Heart left ventricle (tissue), 13 donors: Measurements from ENCODE around the gene CBX5.

Source experiments
- CTCF ChIP-seq, 12 donors: fragments of 200-600 bp; sonication (generic) in 4 of 12; IDR thresholded peaks; one replicate each; pipeline versions ENCODE4 v1.5.0 to v1.8.0; 2018 to 2022; ENCODE audit warnings: antibody characterized with exemption in 12 of 12, mild to moderate bottlenecking in 5 of 12
- POLR2A ChIP-seq, 2 donors: fragments of 450-650 bp; IDR thresholded peaks; one replicate each; pipeline ENCODE4 v1.6.1; 2017; ENCODE audit warnings: antibody characterized with exemption in 2 of 2, mild to moderate bottlenecking in 2 of 2, moderate library complexity in 2 of 2
- donor health status: ischemic (EF 13 %, LVEDD 7.1; RV severe dilation, severe dysfunction).
- donor health status: DM: no; HTN: yes; CAD: no.
- donor health status: DM: no; HTN: no; CAD: no.
- donor health status: ischemic (EF 25% LVEDD 6.9; RV normal size, moderate dysfunction).
- donor health status: ischemic (EF 25% LVEDD 5.7; RV mildly dilated, moderate dysfunction).
- donor health status: ischemic (EF 35%, LVEDD 5.7; RV mildly dilated, moderate dysfunction).
- donor health status: nonischemic (EF 11% LVEDD 7.7; RV severe dilation, severe dysfunction).
- donor health status: DM: yes; HTN: yes; CAD: no.
- donor health status: PGD.
- donor health status: ischemic (EF 29% LVEDD 5.4; RV normal size, mild dysfunction).
- donor health status: nonischemic (EF 23%, LVEDD 6.1; RV moderate dilation, normal function).

GRCh38 chr12:54304187-54304810 is 24.4 kb upstream of the CBX5 start:
- TF ChIP-seq CTCF (IDR thresholded peaks at IDR 0.05) = no peak
- no peak for TF ChIP-seq POLR2A (IDR thresholded peaks at IDR 0.05)
